Measurements from ENCODE around the gene TOMM40. TPM values are rescaled to one million over a fixed set of nuclear protein-coding genes. Genes with fewer than 3 reads are reported as not detected.

TOMM40 gene
- total RNA-seq, 1 donor from 2014 or later = 65.3 TPM

GRCh38 chr19:44867578-44867977 is 23.5 kb upstream of the TOMM40 start:
- Histone ChIP-seq H3K27me3 (ENCODE audit: control insufficient read depth, insufficient read depth, low read length) (no peaks in the 10 kb centered on the region), H3K36me3 (ENCODE audit: control insufficient read depth, insufficient read depth, low read length) (peaks cover 2% of the 10 kb centered on the region), H3K4me3 (ENCODE audit: low read depth, low read length) (no peak overlapping the region)
- no peak for DNase-seq (ENCODE audit: low read depth)
- TF ChIP-seq CTCF (IDR thresholded peaks at IDR 0.05; ENCODE audit: insufficient read depth, low read length, poor library complexity, severe bottlenecking) = no peak

GRCh38 chr19:44869733-44870470 is 21.2 kb upstream of the TOMM40 start:
- no peak for DNase-seq (ENCODE audit: low read depth)
- Histone ChIP-seq H3K4me3 (ENCODE audit: low read depth, low read length) (no peak overlapping the region), H3K27me3 (ENCODE audit: control insufficient read depth, insufficient read depth, low read length) (no peaks in the 10 kb centered on the region), H3K36me3 (ENCODE audit: control insufficient read depth, insufficient read depth, low read length) (peaks cover 10% of the 10 kb centered on the region)
- no peak for TF ChIP-seq CTCF (IDR thresholded peaks at IDR 0.05; ENCODE audit: insufficient read depth, low read length, poor library complexity, severe bottlenecking)

- DNase-seq (ENCODE audit: low read depth) = no peak
- TF ChIP-seq CTCF (IDR thresholded peaks at IDR 0.05; ENCODE audit: insufficient read depth, low read length, poor library complexity, severe bottlenecking) = no peak
- no peak overlapping the region for H3K4me3 ChIP-seq (ENCODE audit: low read depth, low read length)
- peaks cover 11% of the 10 kb centered on the region for H3K36me3 ChIP-seq (ENCODE audit: control insufficient read depth, insufficient read depth, low read length)
- H3K27me3 ChIP-seq (ENCODE audit: control insufficient read depth, insufficient read depth, low read length) = no peaks in the 10 kb centered on the region
These were observed 19.2 kb upstream of the TOMM40 start for GRCh38 chr19:44871809-44872208.

- peaks cover 11% of the 10 kb centered on the region for H3K36me3 ChIP-seq (ENCODE audit: control insufficient read depth, insufficient read depth, low read length)
- TF ChIP-seq CTCF (IDR thresholded peaks at IDR 0.05; ENCODE audit: insufficient read depth, low read length, poor library complexity, severe bottlenecking) = no peak
These were observed 18.4 kb upstream of the TOMM40 start for GRCh38 chr19:44872661-44873060.

GRCh38 chr19:44874317-44874716 is 16.7 kb upstream of the TOMM40 start:
- Histone ChIP-seq H3K36me3 (ENCODE audit: control insufficient read depth, insufficient read depth, low read length) (peaks cover 11% of the 10 kb centered on the region), H3K4me3 (ENCODE audit: low read depth, low read length) (no peak overlapping the region), H3K27me3 (ENCODE audit: control insufficient read depth, insufficient read depth, low read length) (no peaks in the 10 kb centered on the region)
- TF ChIP-seq CTCF (IDR thresholded peaks at IDR 0.05; ENCODE audit: insufficient read depth, low read length, poor library complexity, severe bottlenecking) = no peak
- DNase-seq (ENCODE audit: low read depth) = no peak

More at GRCh38 chr19:44872661-44873060, 18.4 kb upstream of the TOMM40 start:
- H3K4me3 ChIP-seq (ENCODE audit: low read depth, low read length) = no peak overlapping the region
- no peak for DNase-seq (ENCODE audit: low read depth)
- H3K27me3 ChIP-seq (ENCODE audit: control insufficient read depth, insufficient read depth, low read length) = no peaks in the 10 kb centered on the region
